ENCODE data around the gene GYPE.

- TF ChIP-seq CTCF (conservative IDR thresholded peaks at IDR 0.05) = no peak
- no peak for TF ChIP-seq ZFX (IDR thresholded peaks at IDR 0.05)
These were observed 22.5 kb downstream of the GYPE start for GRCh38 chr4:143882892-143883291.

Data from C4-2B (cell line).